Adrenal gland (tissue), 5 donors: Measurements from ENCODE around the gene NXPH2.
"Not testable (repeated sequence)": the region's sequence is repeated elsewhere in the genome, so short reads cannot be mapped to it uniquely, and the experiment has no call there.

ENCODE experiments used
- CTCF ChIP-seq, 6 experiments: fragments of 450-650 bp in 4 of 6; fragments of 200-600 bp in 2 of 6; sonication (generic) in 1 of 6; IDR thresholded peaks; 1 replicate in 5 of 6; 2 replicates in 1 of 6; pipeline versions ENCODE4 v1.5.1 to v1.8.0; 2016 to 2021; ENCODE audit warnings: antibody characterized with exemption in 6 of 6, mild to moderate bottlenecking in 2 of 6, moderate library complexity in 1 of 6
- POLR2A ChIP-seq, 2 donors: fragments of 450-650 bp; IDR thresholded peaks; one replicate each; pipeline ENCODE4 v1.6.1; 2017; ENCODE audit warnings: antibody characterized with exemption in 2 of 2, mild to moderate bottlenecking in 2 of 2, moderate library complexity in 1 of 2
- donor health status: DM: no; HTN: no; CAD: no.

- TF ChIP-seq CTCF, POLR2A (IDR thresholded peaks at IDR 0.05): not testable (repeated sequence)
Measured at GRCh38 chr2:138737009-138737554, 43.1 kb downstream of the NXPH2 start.
